ENCODE data around the gene GRAMD1C.

The GRAMD1C gene

DNA sequence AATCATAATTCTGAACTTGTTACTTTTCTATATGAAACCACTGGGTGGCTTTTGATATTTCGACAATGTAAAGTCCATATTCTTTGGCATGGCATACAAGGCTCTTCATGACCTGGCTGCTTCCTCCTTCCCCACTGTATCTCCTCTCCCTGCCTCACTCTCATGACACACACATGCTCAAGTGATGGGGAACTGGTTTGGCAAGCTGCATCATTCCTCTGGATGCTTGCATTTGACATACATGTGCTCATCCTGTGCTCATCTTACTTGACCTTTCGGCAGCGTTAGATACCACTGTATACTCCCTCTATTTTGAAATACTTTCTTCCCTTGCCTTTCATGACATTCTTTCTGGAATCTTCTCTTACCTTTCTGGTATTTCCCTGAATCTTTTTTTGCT, 57.4 kb downstream of the GRAMD1C start:
- TF ChIP-seq CTCF (IDR thresholded peaks at IDR 0.05) (no peak), ZFX (IDR thresholded peaks at IDR 0.05; ENCODE audit: borderline replicate concordance) (no peak)
- no peak overlapping the region for H3K27ac ChIP-seq

- peak overlapping the region; percentile 80 for H3K27ac ChIP-seq
Observed at GRCh38 chr3:113896930-113897329, 58.3 kb downstream of the GRAMD1C start.

GRCh38 chr3:113897373-113897777, 58.8 kb downstream of the GRAMD1C start:
- TF ChIP-seq ZFX (IDR thresholded peaks at IDR 0.05; ENCODE audit: borderline replicate concordance) (no peak), CTCF (IDR thresholded peaks at IDR 0.05) (no peak)
- peak overlapping the region; percentile 80 for H3K27ac ChIP-seq

More at GRCh38 chr3:113896930-113897329, 58.3 kb downstream of the GRAMD1C start:
- TF ChIP-seq ZFX (IDR thresholded peaks at IDR 0.05; ENCODE audit: borderline replicate concordance) (no peak), CTCF (IDR thresholded peaks at IDR 0.05) (no peak)

DNA sequence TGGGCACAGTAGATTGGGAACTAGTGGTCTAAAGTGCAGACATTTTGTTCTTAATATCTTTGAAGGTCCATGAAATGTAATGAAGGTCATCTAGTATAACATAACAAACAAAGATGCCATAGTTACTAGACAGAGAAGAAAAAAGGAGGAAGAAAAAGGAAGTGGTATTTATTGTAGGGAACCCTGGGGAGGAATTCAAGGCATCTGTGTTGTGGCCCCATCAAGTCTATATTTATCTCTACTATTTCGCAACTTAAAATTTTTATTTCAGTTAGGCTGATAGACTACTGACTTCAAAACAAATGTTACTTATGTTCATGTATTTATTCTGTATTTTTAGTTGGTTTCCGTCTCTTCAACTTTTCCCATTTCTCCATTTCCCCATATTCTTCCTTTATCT, 60.3 kb downstream of the GRAMD1C start:
- TF ChIP-seq ZFX (IDR thresholded peaks at IDR 0.05; ENCODE audit: borderline replicate concordance) (no peak), CTCF (IDR thresholded peaks at IDR 0.05) (no peak)
- H3K27ac ChIP-seq = no peak overlapping the region

GRCh38 chr3:113906568-113907140, 68.1 kb downstream of the GRAMD1C start:
- no peak for TF ChIP-seq CTCF (IDR thresholded peaks at IDR 0.05)
- no peak for TF ChIP-seq ZFX (IDR thresholded peaks at IDR 0.05; ENCODE audit: borderline replicate concordance)

GRCh38 chr3:113908133-113908532, 69.5 kb downstream of the GRAMD1C start:
- H3K27ac ChIP-seq = no peak overlapping the region
- TF ChIP-seq CTCF (IDR thresholded peaks at IDR 0.05) = no peak
- TF ChIP-seq ZFX (IDR thresholded peaks at IDR 0.05; ENCODE audit: borderline replicate concordance) = no peak

More at GRCh38 chr3:113906568-113907140, 68.1 kb downstream of the GRAMD1C start:
- H3K27ac ChIP-seq = no peak overlapping the region

- TF ChIP-seq ZFX (IDR thresholded peaks at IDR 0.05; ENCODE audit: borderline replicate concordance) = no peak
- no peak for TF ChIP-seq CTCF (IDR thresholded peaks at IDR 0.05)
- H3K27ac ChIP-seq = no peak overlapping the region
Observed at GRCh38 chr3:113910966-113911365, 72.4 kb downstream of the GRAMD1C start.

All from 22Rv1 (cell line).